PFSK-1 (cell line): ENCODE data around the gene SOX8.

Source experiments
- FOXP2 ChIP-seq: optimal IDR thresholded peaks from 2 replicates; pipeline ENCODE3; 2011; ENCODE audit warnings: borderline replicate concordance, control low read depth, inconsistent platforms; ENCODE audit not compliant: insufficient read depth; ENCODE audit errors: extremely low read length, extremely low read depth
- POLR2AphosphoS5 ChIP-seq: IDR thresholded peaks from 2 replicates; pipeline ENCODE4 v1.6.1; 2012; ENCODE audit warnings: low read depth, mild to moderate bottlenecking, control low read depth, low read length, moderate library complexity
- REST ChIP-seq, 2 experiments: IDR thresholded peaks; 2 replicates each; pipeline versions ENCODE4 v1.6.1 to v1.8.0; 2011 to 2012; ENCODE audit warnings: low read depth in 2 of 2, low read length in 2 of 2, control low read depth in 1 of 2, inconsistent platforms in 1 of 2, mild to moderate bottlenecking in 1 of 2, moderate library complexity in 1 of 2; ENCODE audit not compliant: insufficient read depth in 1 of 2
- SIN3A ChIP-seq: IDR thresholded peaks from 2 replicates; pipeline ENCODE4 v1.6.1; 2012; ENCODE audit warnings: mild to moderate bottlenecking, low read length, moderate library complexity, borderline replicate concordance; ENCODE audit not compliant: insufficient read depth
- TAF1 ChIP-seq: IDR thresholded peaks from 2 replicates; pipeline ENCODE4 v1.6.1; 2012; ENCODE audit warnings: low read length, control low read depth, borderline replicate concordance; ENCODE audit not compliant: insufficient read depth

The SOX8 gene

GRCh38 chr16:1020591-1020990, 39.0 kb downstream of the SOX8 start:
- no peak for TF ChIP-seq TAF1
- TF ChIP-seq FOXP2 = no peak
- TF ChIP-seq REST (IDR thresholded peaks at IDR 0.05; ENCODE audit: insufficient read depth in 1 of 2, low read depth in 2 of 2, low read length in 2 of 2) = no peak
- no peak for TF ChIP-seq SIN3A
- no peak for TF ChIP-seq POLR2AphosphoS5

GRCh38 chr16:1021553-1022160, 40.1 kb downstream of the SOX8 start:
- no peak for TF ChIP-seq FOXP2
- TF ChIP-seq POLR2AphosphoS5 = no peak
- no peak for TF ChIP-seq SIN3A
- TF ChIP-seq TAF1 = no peak
- TF ChIP-seq REST (IDR thresholded peaks at IDR 0.05; ENCODE audit: insufficient read depth in 1 of 2, low read depth in 2 of 2, low read length in 2 of 2) = no peak

- TF ChIP-seq POLR2AphosphoS5 (no peak), SIN3A (no peak), REST (IDR thresholded peaks at IDR 0.05; ENCODE audit: insufficient read depth in 1 of 2, low read depth in 2 of 2, low read length in 2 of 2) (no peak), TAF1 (no peak), FOXP2 (no peak)
These were observed 40.9 kb downstream of the SOX8 start for GRCh38 chr16:1022466-1022865.

- TF ChIP-seq TAF1 (no peak), REST (IDR thresholded peaks at IDR 0.05; ENCODE audit: insufficient read depth in 1 of 2, low read depth in 2 of 2, low read length in 2 of 2) (no peak), FOXP2 (no peak), POLR2AphosphoS5 (no peak), SIN3A (no peak)
These were observed 42.6 kb downstream of the SOX8 start for GRCh38 chr16:1024138-1024537.
